GM18505 (cell line): ENCODE results near the gene DNAJC30.
"Not testable (repeated sequence)": the region's sequence is repeated elsewhere in the genome, so short reads cannot be mapped to it uniquely, and the experiment has no call there.

Experiments used
- ATAC-seq: cut with Tn5 transposase; IDR thresholded peaks from one replicate; pipeline ENCODE4 v1.9.1; 2021; ENCODE audit not compliant: unreplicated experiment
- POLR2A ChIP-seq: IDR thresholded peaks from 4 replicates; pipeline ENCODE4 v1.6.1; 2011; ENCODE audit warnings: borderline replicate concordance; ENCODE audit not compliant: insufficient read depth, insufficient read length; ENCODE audit errors: extremely low read depth

The DNAJC30 gene

GRCh38 chr7:73667344-73668102 is 15.7 kb downstream of the DNAJC30 start, which contains the start of gene VPS37D:
TSS of gene VPS37D (plus strand) at chr7:73667831. CDS start at chr7:73667959, 128 bp downstream.
- no peak for TF ChIP-seq POLR2A
- peak; percentile 95 for ATAC-seq

GRCh38 chr7:73663033-73663432 is 20.2 kb downstream of the DNAJC30 start:
- TF ChIP-seq POLR2A = no peak
- ATAC-seq = no peak

GRCh38 chr7:73660594-73660993 is 22.7 kb downstream of the DNAJC30 start:
- ATAC-seq = not testable (repeated sequence)

GRCh38 chr7:73659983-73660382 is 23.3 kb downstream of the DNAJC30 start:
- TF ChIP-seq POLR2A = no peak
- ATAC-seq = no peak

GRCh38 chr7:73655309-73655708 is 27.9 kb downstream of the DNAJC30 start:
- not testable (repeated sequence) for ATAC-seq

GRCh38 chr7:73652541-73652949 is 30.7 kb downstream of the DNAJC30 start:
- no peak for TF ChIP-seq POLR2A
- ATAC-seq = no peak

- TF ChIP-seq POLR2A = no peak
- ATAC-seq = no peak
Observed at GRCh38 chr7:73650524-73650923, 32.7 kb downstream of the DNAJC30 start.

- ATAC-seq = no peak
- TF ChIP-seq POLR2A = no peak
Observed at GRCh38 chr7:73649576-73649975, 33.7 kb downstream of the DNAJC30 start.

- ATAC-seq = no peak
- TF ChIP-seq POLR2A = no peak
Observed at GRCh38 chr7:73648593-73649332, 34.5 kb downstream of the DNAJC30 start.

GRCh38 chr7:73647725-73648592 is 35.3 kb downstream of the DNAJC30 start:
- no peak for TF ChIP-seq POLR2A
- ATAC-seq = no peak

- no peak for TF ChIP-seq POLR2A
Observed at GRCh38 chr7:73646785-73647724, 36.2 kb downstream of the DNAJC30 start.

GRCh38 chr7:73645643-73646174 is 37.5 kb downstream of the DNAJC30 start:
- ATAC-seq = no peak
- no peak for TF ChIP-seq POLR2A

More at GRCh38 chr7:73646785-73647724, 36.2 kb downstream of the DNAJC30 start:
- no peak for ATAC-seq
